H9 (cell line): Measurements from ENCODE around the gene OR6S1. TPM values are rescaled to one million over a fixed set of nuclear protein-coding genes. Genes with fewer than 3 reads are reported as not detected.

Experiments
- DNase-seq: peaks from one replicate; pipeline ENCODE4 v3.0.0-alpha.2; 2017
- H2AFZ ChIP-seq: one replicate; pipeline ENCODE4 v1.6.1; 2013; ENCODE audit warnings: mild to moderate bottlenecking, low read length, control low read depth, moderate library complexity
- H2AK5ac ChIP-seq: 2 replicates; pipeline ENCODE4 v1.6.1; 2013; ENCODE audit warnings: low read length, control low read depth, mixed read lengths; ENCODE audit not compliant: insufficient read length
- H2BK120ac ChIP-seq: one replicate; pipeline ENCODE4 v1.6.1; 2013; ENCODE audit warnings: low read depth, mild to moderate bottlenecking, low read length, control low read depth, inconsistent platforms; ENCODE audit not compliant: poor library complexity, severe bottlenecking
- H2BK12ac ChIP-seq: 2 replicates; pipeline ENCODE4 v1.6.1; 2013; ENCODE audit warnings: low read length, control low read depth, mixed read lengths, low read depth; ENCODE audit not compliant: insufficient read length
- H2BK15ac ChIP-seq: 2 replicates; pipeline ENCODE4 v1.6.1; 2013; ENCODE audit warnings: low read depth, low read length, control low read depth
- H2BK20ac ChIP-seq: one replicate; pipeline ENCODE4 v1.6.1; 2013; ENCODE audit warnings: low read depth, mild to moderate bottlenecking, low read length, control low read depth, inconsistent platforms; ENCODE audit not compliant: poor library complexity, severe bottlenecking
- H2BK5ac ChIP-seq: 2 replicates; pipeline ENCODE4 v1.6.1; 2013; ENCODE audit warnings: low read length, control low read depth, mixed read lengths; ENCODE audit not compliant: insufficient read length
- H3K14ac ChIP-seq: 2 replicates; pipeline ENCODE4 v1.6.1; 2013; ENCODE audit warnings: low read length, control low read depth; ENCODE audit not compliant: insufficient read depth
- H3K18ac ChIP-seq: 2 replicates; pipeline ENCODE4 v1.6.1; 2013; ENCODE audit warnings: low read depth, mild to moderate bottlenecking, mixed read lengths, low read length, control low read depth; ENCODE audit not compliant: insufficient read length
- H3K23ac ChIP-seq: 2 replicates; pipeline ENCODE4 v1.6.1; 2013; ENCODE audit warnings: low read length, control low read depth, mixed read lengths, low read depth; ENCODE audit not compliant: insufficient read length
- H3K23me2 ChIP-seq: 2 replicates; pipeline ENCODE4 v1.6.1; 2013; ENCODE audit warnings: low read depth, mild to moderate bottlenecking, mixed read lengths, low read length, control low read depth; ENCODE audit not compliant: insufficient read length, poor library complexity, severe bottlenecking
- H3K27ac ChIP-seq: 2 replicates; pipeline ENCODE4 v1.5.1; 2013; ENCODE audit warnings: low read length, control low read depth, mixed read lengths, low read depth; ENCODE audit not compliant: insufficient read length
- H3K27me3 ChIP-seq: 2 replicates; pipeline ENCODE4 v1.6.1; 2013; ENCODE audit warnings: low read length, control low read depth, inconsistent platforms; ENCODE audit not compliant: insufficient read depth
- H3K4ac ChIP-seq: 2 replicates; pipeline ENCODE4 v1.6.1; 2013; ENCODE audit warnings: low read depth, mild to moderate bottlenecking, control low read depth, inconsistent platforms, low read length, moderate library complexity
- H3K4me1 ChIP-seq: 2 replicates; pipeline ENCODE4 v1.6.1; 2013; ENCODE audit warnings: low read length, control low read depth, inconsistent platforms; ENCODE audit not compliant: insufficient read depth
- H3K4me2 ChIP-seq: 2 replicates; pipeline ENCODE4 v1.6.1; 2013; ENCODE audit warnings: low read length, control low read depth, mixed read lengths; ENCODE audit not compliant: insufficient read length, insufficient read depth
- H3K56ac ChIP-seq: 2 replicates; pipeline ENCODE4 v1.6.1; 2013; ENCODE audit warnings: low read depth, mild to moderate bottlenecking, mixed read lengths, low read length, control low read depth; ENCODE audit not compliant: insufficient read length
- H3K79me1 ChIP-seq: 2 replicates; pipeline ENCODE4 v1.6.1; 2013; ENCODE audit warnings: low read depth, mild to moderate bottlenecking, moderate library complexity, low read length, control low read depth, inconsistent platforms; ENCODE audit not compliant: insufficient read depth, poor library complexity, severe bottlenecking
- H3K79me2 ChIP-seq: 2 replicates; pipeline ENCODE4 v1.6.1; 2013; ENCODE audit warnings: low read length, control low read depth, inconsistent platforms; ENCODE audit not compliant: insufficient read depth
- H3K9ac ChIP-seq: 2 replicates; pipeline ENCODE4 v1.6.1; 2013; ENCODE audit warnings: low read length, control low read depth, mixed read lengths; ENCODE audit not compliant: insufficient read length; ENCODE audit errors: extremely low read depth
- H3K9me3 ChIP-seq: one replicate; pipeline ENCODE4 v1.6.1; 2013; ENCODE audit warnings: low read depth, low read length, inconsistent platforms; ENCODE audit not compliant: control insufficient read depth
- H3T11ph ChIP-seq: one replicate; pipeline ENCODE4 v1.6.1; 2013; ENCODE audit warnings: mild to moderate bottlenecking, low read length, control low read depth, inconsistent platforms
- H4K20me1 ChIP-seq: one replicate; pipeline ENCODE4 v1.6.1; 2013; ENCODE audit not compliant: control insufficient read depth, insufficient read length, insufficient read depth
- H4K5ac ChIP-seq: 2 replicates; pipeline ENCODE4 v1.6.1; 2013; ENCODE audit warnings: low read depth, mild to moderate bottlenecking, mixed read lengths, low read length, control low read depth; ENCODE audit not compliant: insufficient read length
- H4K8ac ChIP-seq: replicated peaks from 2 replicates; pipeline ENCODE4 v1.6.1; 2013; ENCODE audit warnings: low read length, control low read depth, mixed read lengths, low read depth; ENCODE audit not compliant: insufficient read length
- H4K91ac ChIP-seq: 2 replicates; pipeline ENCODE4 v1.6.1; 2013; ENCODE audit warnings: low read depth, mild to moderate bottlenecking, moderate library complexity, mixed read lengths, low read length, control low read depth; ENCODE audit not compliant: insufficient read length
- H3K27ac Mint-ChIP-seq, 3 experiments: 2 replicates in 2 of 3; 3 replicates in 1 of 3; pipeline ENCODE4 v1.8.0; 2020 to 2021; ENCODE audit warnings: mixed read lengths in 3 of 3, mild to moderate bottlenecking in 1 of 3, moderate library complexity in 1 of 3
- H3K27me3 Mint-ChIP-seq: 2 replicates; pipeline ENCODE4 v1.8.0; 2021; ENCODE audit warnings: low read depth, mild to moderate bottlenecking, moderate library complexity, mixed read lengths
- H3K36me3 Mint-ChIP-seq, 3 experiments: 2 replicates in 2 of 3; 3 replicates in 1 of 3; pipeline ENCODE4 v1.8.0; 2020 to 2021; ENCODE audit warnings: low read depth in 3 of 3, mixed read lengths in 3 of 3; ENCODE audit not compliant: insufficient read depth in 1 of 3
- H3K4me1 Mint-ChIP-seq, 2 experiments: 2 replicates each; pipeline ENCODE4 v1.8.0; 2020; ENCODE audit warnings: mixed read lengths in 2 of 2
- H3K4me3 Mint-ChIP-seq, 2 experiments: 2 replicates in 1 of 2; 3 replicates in 1 of 2; pipeline ENCODE4 v1.8.0; 2020 to 2021; ENCODE audit warnings: mild to moderate bottlenecking in 2 of 2, mixed read lengths in 2 of 2, moderate library complexity in 1 of 2
- H3K9me3 Mint-ChIP-seq, 2 experiments: 2 replicates in 1 of 2; 3 replicates in 1 of 2; pipeline ENCODE4 v1.8.0; 2020; ENCODE audit warnings: mild to moderate bottlenecking in 2 of 2, mixed read lengths in 2 of 2, moderate library complexity in 1 of 2
- CTCF ChIP-seq: fragments of 200-600 bp; sonication (generic); conservative IDR thresholded peaks from 3 replicates; pipeline ENCODE4 v1.8.0; 2021; ENCODE audit warnings: antibody characterized with exemption, mild to moderate bottlenecking
- WGBS: extraction: QIAGEN DNeasy Blood & Tissue Kit; methylation state at CpG from one replicate; pipeline ENCODE4 v1.1.7; 2013; ENCODE audit warnings: missing lambda C conversion rate, low lambda C conversion rate, mixed read lengths; ENCODE audit not compliant: insufficient read length; ENCODE audit errors: extremely low coverage; 5-methylcytosine and 5-hydroxymethylcytosine counted together
- total RNA-seq: library from RNA; stranded (reverse); gene quantifications from 2 replicates; pipeline ENCODE4 v1.2.1, GENCODE V29; 2021

Gene OR6S1
- total RNA-seq, 1 experiment from 2014 or later = not detected

GRCh38 chr14:20628063-20628854 is 13.2 kb downstream of the OR6S1 start:
- DNase-seq = no peak
- Histone ChIP-seq H3K4me2 (peak overlapping the region; percentile 98), H2BK5ac (no peak overlapping the region), H4K5ac (no peak overlapping the region), H3K56ac (no peak overlapping the region), H3T11ph (no peak overlapping the region), H3K27ac (no peak overlapping the region), H4K91ac (no peak overlapping the region), H2BK20ac (no peak overlapping the region), H3K79me2 (no peaks in the 10 kb centered on the region), H2BK120ac (no peak overlapping the region), H2AFZ (no peak overlapping the region), H2BK15ac (no peak overlapping the region), H3K9ac (no peak overlapping the region), H4K20me1 (no peaks in the 10 kb centered on the region), H3K4me1 (no peaks in the 10 kb centered on the region), H3K14ac (no peak overlapping the region), H3K9me3 (no peaks in the 10 kb centered on the region), H3K18ac (no peak overlapping the region), H3K23ac (no peak overlapping the region), H4K8ac (no peak overlapping the region), H2AK5ac (no peak overlapping the region), H3K4ac (no peak overlapping the region), H2BK12ac (no peak overlapping the region), H3K27me3 (peaks cover 8% of the 10 kb centered on the region; the same call in 1 of the 2 replicates), H3K79me1 (no peaks in the 10 kb centered on the region), H3K23me2 (peaks cover 41% of the 10 kb centered on the region)
- no peak overlapping the region for H3K27ac Mint-ChIP-seq
- peaks cover 0 to 7% of the 10 kb centered on the region in 2 experiments; a peak in 2 of 5 replicates for H3K9me3 Mint-ChIP-seq
- no peak for TF ChIP-seq CTCF
- WGBS = no CpG with 5 or more reads among the region's 10 CpGs
- peak overlapping the region; percentile 58 to 94 for H3K4me3 Mint-ChIP-seq
- H3K27me3 Mint-ChIP-seq = peaks cover 60% of the 10 kb centered on the region
- peaks cover 0 to 2% (median 0%) of the 10 kb centered on the region in 3 experiments; a peak in 1 of 7 replicates for H3K36me3 Mint-ChIP-seq
- H3K4me1 Mint-ChIP-seq = peaks cover 34 to 35% of the 10 kb centered on the region in 2 experiments
